VCaP (cell line): ENCODE measurements around the gene CSTF2.

ENCODE experiments used
- H3K27ac ChIP-seq: fragments of 450-650 bp; 2 replicates; pipeline ENCODE4 v1.5.1; 2017
- TF ChIP-seq, protein P1 (sequence below): fragments of 450-650 bp; conservative IDR thresholded peaks from 2 replicates; pipeline ENCODE4 v1.5.1; 2017; ENCODE audit warnings: mild to moderate bottlenecking, moderate library complexity

The CSTF2 gene

DNA sequence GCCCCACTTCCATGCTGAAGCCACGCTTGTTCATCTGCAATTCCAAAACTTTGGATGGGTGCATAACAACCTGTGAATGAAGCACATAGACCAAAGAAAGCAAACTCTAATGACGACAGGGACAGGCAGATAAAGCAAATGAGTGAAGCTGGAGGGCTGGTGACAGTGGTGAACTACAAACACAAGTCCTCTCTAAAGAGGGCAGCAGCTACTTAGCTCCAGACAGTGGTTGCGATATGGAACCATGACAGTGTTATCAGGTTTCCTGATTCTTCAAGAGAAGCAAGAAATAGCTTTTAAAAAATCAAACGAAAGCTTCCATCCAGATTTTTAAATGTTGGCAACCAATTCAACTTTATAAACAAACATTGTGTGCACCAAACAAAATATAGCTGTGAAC, 30.1 kb downstream of the CSTF2 start:
- TF ChIP-seq, protein P1, sequence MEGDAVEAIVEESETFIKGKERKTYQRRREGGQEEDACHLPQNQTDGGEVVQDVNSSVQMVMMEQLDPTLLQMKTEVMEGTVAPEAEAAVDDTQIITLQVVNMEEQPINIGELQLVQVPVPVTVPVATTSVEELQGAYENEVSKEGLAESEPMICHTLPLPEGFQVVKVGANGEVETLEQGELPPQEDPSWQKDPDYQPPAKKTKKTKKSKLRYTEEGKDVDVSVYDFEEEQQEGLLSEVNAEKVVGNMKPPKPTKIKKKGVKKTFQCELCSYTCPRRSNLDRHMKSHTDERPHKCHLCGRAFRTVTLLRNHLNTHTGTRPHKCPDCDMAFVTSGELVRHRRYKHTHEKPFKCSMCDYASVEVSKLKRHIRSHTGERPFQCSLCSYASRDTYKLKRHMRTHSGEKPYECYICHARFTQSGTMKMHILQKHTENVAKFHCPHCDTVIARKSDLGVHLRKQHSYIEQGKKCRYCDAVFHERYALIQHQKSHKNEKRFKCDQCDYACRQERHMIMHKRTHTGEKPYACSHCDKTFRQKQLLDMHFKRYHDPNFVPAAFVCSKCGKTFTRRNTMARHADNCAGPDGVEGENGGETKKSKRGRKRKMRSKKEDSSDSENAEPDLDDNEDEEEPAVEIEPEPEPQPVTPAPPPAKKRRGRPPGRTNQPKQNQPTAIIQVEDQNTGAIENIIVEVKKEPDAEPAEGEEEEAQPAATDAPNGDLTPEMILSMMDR, result no peak
- H3K27ac ChIP-seq, result no peak overlapping the region

DNA sequence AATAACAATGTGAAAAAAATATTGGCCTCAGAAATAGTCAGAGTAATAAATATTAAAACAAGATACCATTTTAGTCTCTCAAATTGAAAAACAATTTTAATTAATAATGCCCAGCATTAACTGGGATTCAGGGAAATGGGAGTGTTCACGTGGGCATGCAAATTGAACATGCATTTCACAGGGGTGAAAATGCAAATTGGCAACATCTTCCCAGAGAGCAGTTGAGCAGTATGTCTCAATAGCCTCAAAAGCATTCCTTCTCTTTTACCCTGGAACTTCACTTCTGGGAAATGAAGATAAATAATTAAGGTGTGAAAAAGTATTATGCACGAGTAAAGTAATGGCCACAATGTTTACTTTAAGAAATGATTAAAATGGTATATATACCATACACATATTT, 32.6 kb downstream of the CSTF2 start:
- H3K27ac ChIP-seq, result no peak overlapping the region
- TF ChIP-seq, protein P1, result no peak

GRCh38 chrX:100863326-100863864, 43.2 kb downstream of the CSTF2 start:
- TF ChIP-seq, protein P1, result no peak
- H3K27ac ChIP-seq, result no peak overlapping the region

- TF ChIP-seq, protein P1, result no peak
- H3K27ac ChIP-seq, result no peak overlapping the region; the same call in 1 of the 2 replicates
Measured at GRCh38 chrX:100864657-100865391, 44.6 kb downstream of the CSTF2 start.

GRCh38 chrX:100868273-100868672, 48.1 kb downstream of the CSTF2 start:
- no peak overlapping the region for H3K27ac ChIP-seq
- TF ChIP-seq, protein P1, result no peak

GRCh38 chrX:100870527-100870926, 50.3 kb downstream of the CSTF2 start:
- H3K27ac ChIP-seq, result no peak overlapping the region
- TF ChIP-seq, protein P1, result no peak

GRCh38 chrX:100871594-100872560, 51.7 kb downstream of the CSTF2 start:
- TF ChIP-seq, protein P1, result no peak
- H3K27ac ChIP-seq, result no peak overlapping the region
